ENCODE data around the gene PTPRK.

PTPRK gene

GRCh38 chr6:127934956-127935355 is 585.4 kb downstream of the PTPRK start:
- H3K27me3 ChIP-seq (ENCODE audit: control insufficient read depth in 1 of 2, insufficient read depth in 1 of 2, low read length in 2 of 2) = no peaks in the 10 kb centered on the region
- no peak overlapping the region for H2BK12ac ChIP-seq (ENCODE audit: low read length in 2 of 2)
- DNase-seq = no peak
- H4K91ac ChIP-seq (ENCODE audit: low read length) = no peak overlapping the region
- H3K4me1 ChIP-seq (ENCODE audit: control insufficient read depth, insufficient read depth, low read depth, low read length) = no peaks in the 10 kb centered on the region
- no peak overlapping the region for H3K4ac ChIP-seq (ENCODE audit: low read depth in 1 of 2, low read length in 2 of 2)
- H2BK15ac ChIP-seq (ENCODE audit: low read depth, poor library complexity, severe bottlenecking) = no peak overlapping the region
- H3K27ac ChIP-seq (ENCODE audit: low read length, poor library complexity, severe bottlenecking) = no peak overlapping the region
- H3K23ac ChIP-seq (ENCODE audit: low read length in 2 of 2) = no peak overlapping the region
- no peak overlapping the region for H2AK5ac ChIP-seq (ENCODE audit: low read length, severe bottlenecking)
- no peak overlapping the region for H3K14ac ChIP-seq (ENCODE audit: low read length in 2 of 2)
- no peak overlapping the region for H3K18ac ChIP-seq (ENCODE audit: low read depth in 1 of 2, low read length in 2 of 2)
- H3K79me1 ChIP-seq (replicated peaks; ENCODE audit: low read length, poor library complexity, severe bottlenecking) = no peaks in the 10 kb centered on the region
- no peak overlapping the region for H2BK120ac ChIP-seq (ENCODE audit: low read depth, low read length)
- no CpG with 5 or more reads among the region's 1 CpG for WGBS
- H3K9me3 ChIP-seq (ENCODE audit: control insufficient read depth, low read length) = peaks cover 7% of the 10 kb centered on the region
- H3K4me3 ChIP-seq (ENCODE audit: insufficient read depth in 1 of 2, low read depth in 1 of 2, low read length in 2 of 2) = no peak overlapping the region
- H3K4me2 ChIP-seq (ENCODE audit: low read length, poor library complexity, severe bottlenecking) = no peak overlapping the region
- no peak overlapping the region for H4K8ac ChIP-seq (ENCODE audit: low read length)
- H3K9ac ChIP-seq (ENCODE audit: low read length) = no peak overlapping the region
- no peaks in the 10 kb centered on the region for H3K36me3 ChIP-seq (ENCODE audit: control insufficient read depth in 1 of 2, insufficient read depth in 2 of 2, low read depth in 1 of 2, low read length in 2 of 2)
- H2BK5ac ChIP-seq (ENCODE audit: low read depth, low read length, poor library complexity, severe bottlenecking) = no peak overlapping the region
- H2AFZ ChIP-seq (ENCODE audit: low read depth, low read length) = no peak overlapping the region

GRCh38 chr6:127933852-127934840 is 586.3 kb downstream of the PTPRK start:
- no peak overlapping the region for H3K4me3 ChIP-seq (ENCODE audit: insufficient read depth in 1 of 2, low read depth in 1 of 2, low read length in 2 of 2)
- no peak overlapping the region for H2BK12ac ChIP-seq (ENCODE audit: low read length in 2 of 2)
- H4K8ac ChIP-seq (ENCODE audit: low read length) = no peak overlapping the region
- H2AK5ac ChIP-seq (ENCODE audit: low read length, severe bottlenecking) = no peak overlapping the region
- H4K91ac ChIP-seq (ENCODE audit: low read length) = no peak overlapping the region
- H3K18ac ChIP-seq (ENCODE audit: low read depth in 1 of 2, low read length in 2 of 2) = no peak overlapping the region
- H2BK120ac ChIP-seq (ENCODE audit: low read depth, low read length) = no peak overlapping the region
- no peaks in the 10 kb centered on the region for H3K27me3 ChIP-seq (ENCODE audit: control insufficient read depth in 1 of 2, insufficient read depth in 1 of 2, low read length in 2 of 2)
- no peak overlapping the region for H3K4ac ChIP-seq (ENCODE audit: low read depth in 1 of 2, low read length in 2 of 2)
- DNase-seq = no peak
- H3K4me1 ChIP-seq (ENCODE audit: control insufficient read depth, insufficient read depth, low read depth, low read length) = no peaks in the 10 kb centered on the region
- H3K14ac ChIP-seq (ENCODE audit: low read length in 2 of 2) = no peak overlapping the region
- H3K36me3 ChIP-seq (ENCODE audit: control insufficient read depth in 1 of 2, insufficient read depth in 2 of 2, low read depth in 1 of 2, low read length in 2 of 2) = no peaks in the 10 kb centered on the region
- no peak overlapping the region for H3K27ac ChIP-seq (ENCODE audit: low read length, poor library complexity, severe bottlenecking)
- H3K9ac ChIP-seq (ENCODE audit: low read length) = no peak overlapping the region
- no peak overlapping the region for H2BK5ac ChIP-seq (ENCODE audit: low read depth, low read length, poor library complexity, severe bottlenecking)
- H3K9me3 ChIP-seq (ENCODE audit: control insufficient read depth, low read length) = peaks cover 7% of the 10 kb centered on the region
- no peak overlapping the region for H3K23ac ChIP-seq (ENCODE audit: low read length in 2 of 2)
- no peak overlapping the region for H2BK15ac ChIP-seq (ENCODE audit: low read depth, poor library complexity, severe bottlenecking)
- H2AFZ ChIP-seq (ENCODE audit: low read depth, low read length) = no peak overlapping the region
- WGBS = 98% methylated on average over 3 of the region's 7 CpGs
- H3K79me1 ChIP-seq (replicated peaks; ENCODE audit: low read length, poor library complexity, severe bottlenecking) = no peaks in the 10 kb centered on the region
- H3K4me2 ChIP-seq (ENCODE audit: low read length, poor library complexity, severe bottlenecking) = no peak overlapping the region

GRCh38 chr6:127933137-127933536 is 587.3 kb downstream of the PTPRK start:
- no peak overlapping the region for H3K4me3 ChIP-seq (ENCODE audit: insufficient read depth in 1 of 2, low read depth in 1 of 2, low read length in 2 of 2)
- H3K79me1 ChIP-seq (replicated peaks; ENCODE audit: low read length, poor library complexity, severe bottlenecking) = no peaks in the 10 kb centered on the region
- no peak overlapping the region for H3K9ac ChIP-seq (ENCODE audit: low read length)
- no peak overlapping the region for H3K27ac ChIP-seq (ENCODE audit: low read length, poor library complexity, severe bottlenecking)
- no peak overlapping the region for H3K14ac ChIP-seq (ENCODE audit: low read length in 2 of 2)
- no peaks in the 10 kb centered on the region for H3K4me1 ChIP-seq (ENCODE audit: control insufficient read depth, insufficient read depth, low read depth, low read length)
- DNase-seq = no peak
- H3K4ac ChIP-seq (ENCODE audit: low read depth in 1 of 2, low read length in 2 of 2) = no peak overlapping the region
- H2AK5ac ChIP-seq (ENCODE audit: low read length, severe bottlenecking) = no peak overlapping the region
- H2BK120ac ChIP-seq (ENCODE audit: low read depth, low read length) = no peak overlapping the region
- no peak overlapping the region for H4K8ac ChIP-seq (ENCODE audit: low read length)
- no peak overlapping the region for H3K18ac ChIP-seq (ENCODE audit: low read depth in 1 of 2, low read length in 2 of 2)
- H3K9me3 ChIP-seq (ENCODE audit: control insufficient read depth, low read length) = peaks cover 7% of the 10 kb centered on the region
- no CpG with 5 or more reads among the region's 1 CpG for WGBS
- no peak overlapping the region for H4K91ac ChIP-seq (ENCODE audit: low read length)
- no peak overlapping the region for H2AFZ ChIP-seq (ENCODE audit: low read depth, low read length)
- no peak overlapping the region for H3K4me2 ChIP-seq (ENCODE audit: low read length, poor library complexity, severe bottlenecking)
- no peak overlapping the region for H2BK15ac ChIP-seq (ENCODE audit: low read depth, poor library complexity, severe bottlenecking)
- no peak overlapping the region for H2BK12ac ChIP-seq (ENCODE audit: low read length in 2 of 2)
- no peak overlapping the region for H3K23ac ChIP-seq (ENCODE audit: low read length in 2 of 2)
- H3K27me3 ChIP-seq (ENCODE audit: control insufficient read depth in 1 of 2, insufficient read depth in 1 of 2, low read length in 2 of 2) = no peaks in the 10 kb centered on the region
- no peak overlapping the region for H2BK5ac ChIP-seq (ENCODE audit: low read depth, low read length, poor library complexity, severe bottlenecking)
- no peaks in the 10 kb centered on the region for H3K36me3 ChIP-seq (ENCODE audit: control insufficient read depth in 1 of 2, insufficient read depth in 2 of 2, low read depth in 1 of 2, low read length in 2 of 2)

GRCh38 chr6:127932708-127933107 is 587.7 kb downstream of the PTPRK start:
- H3K23ac ChIP-seq (ENCODE audit: low read length in 2 of 2) = no peak overlapping the region
- H3K18ac ChIP-seq (ENCODE audit: low read depth in 1 of 2, low read length in 2 of 2) = no peak overlapping the region
- H3K14ac ChIP-seq (ENCODE audit: low read length in 2 of 2) = no peak overlapping the region
- H4K8ac ChIP-seq (ENCODE audit: low read length) = no peak overlapping the region
- H2AK5ac ChIP-seq (ENCODE audit: low read length, severe bottlenecking) = no peak overlapping the region
- no peak for DNase-seq
- H3K4me2 ChIP-seq (ENCODE audit: low read length, poor library complexity, severe bottlenecking) = no peak overlapping the region
- H3K9me3 ChIP-seq (ENCODE audit: control insufficient read depth, low read length) = peaks cover 7% of the 10 kb centered on the region
- H2BK15ac ChIP-seq (ENCODE audit: low read depth, poor library complexity, severe bottlenecking) = no peak overlapping the region
- H3K27me3 ChIP-seq (ENCODE audit: control insufficient read depth in 1 of 2, insufficient read depth in 1 of 2, low read length in 2 of 2) = no peaks in the 10 kb centered on the region
- H3K9ac ChIP-seq (ENCODE audit: low read length) = no peak overlapping the region
- no peak overlapping the region for H2BK120ac ChIP-seq (ENCODE audit: low read depth, low read length)
- H3K4ac ChIP-seq (ENCODE audit: low read depth in 1 of 2, low read length in 2 of 2) = no peak overlapping the region
- no peak overlapping the region for H2BK12ac ChIP-seq (ENCODE audit: low read length in 2 of 2)
- no peak overlapping the region for H2AFZ ChIP-seq (ENCODE audit: low read depth, low read length)
- H3K79me1 ChIP-seq (replicated peaks; ENCODE audit: low read length, poor library complexity, severe bottlenecking) = no peaks in the 10 kb centered on the region
- H3K4me3 ChIP-seq (ENCODE audit: insufficient read depth in 1 of 2, low read depth in 1 of 2, low read length in 2 of 2) = no peak overlapping the region
- no peak overlapping the region for H4K91ac ChIP-seq (ENCODE audit: low read length)
- 92% methylated on average over 5 of the region's 5 CpGs for WGBS
- H3K36me3 ChIP-seq (ENCODE audit: control insufficient read depth in 1 of 2, insufficient read depth in 2 of 2, low read depth in 1 of 2, low read length in 2 of 2) = no peaks in the 10 kb centered on the region
- H3K27ac ChIP-seq (ENCODE audit: low read length, poor library complexity, severe bottlenecking) = no peak overlapping the region
- no peak overlapping the region for H2BK5ac ChIP-seq (ENCODE audit: low read depth, low read length, poor library complexity, severe bottlenecking)
- no peaks in the 10 kb centered on the region for H3K4me1 ChIP-seq (ENCODE audit: control insufficient read depth, insufficient read depth, low read depth, low read length)
